A673 (cell line): ENCODE measurements around the gene SIT1. TPM values are rescaled to one million over a fixed set of nuclear protein-coding genes. Genes with fewer than 3 reads are reported as not detected.
"Not testable (repeated sequence)": the region's sequence is repeated elsewhere in the genome, so short reads cannot be mapped to it uniquely, and the experiment has no call there.

Experiments
- BruUV-seq: library from RNA; stranded (reverse); fragments of 400-500 nt; replicated peaks from 2 replicates; lab custom pipeline; 2021; lab: Mats Ljungman, UMichigan
- CTCF ChIA-PET: fragments of 300-600 bp; sonication (Branson Sonifier 250); formaldehyde crosslinking; loops from one replicate; lab custom pipeline; 2022; ENCODE audit warnings: antibody characterized with exemption; lab: Charles Lee
- POLR2A ChIA-PET: fragments of 300-600 bp; sonication (Branson Sonifier 250); formaldehyde crosslinking; loops from one replicate; lab custom pipeline; 2022; ENCODE audit warnings: antibody characterized with exemption; ENCODE audit not compliant: low non-redundant PET; lab: Charles Lee
- DNase-seq: peaks from one replicate; pipeline ENCODE4 v3.0.0-alpha.2; 2015; ENCODE audit warnings: low spot score
- H3K27ac ChIP-seq: fragments of 200-600 bp; sonication (generic); 2 replicates; pipeline ENCODE4 v1.5.1; 2016; ENCODE audit warnings: mixed run types, low read depth, mild to moderate bottlenecking, mixed read lengths, antibody characterized with exemption, low read length; ENCODE audit not compliant: poor library complexity, severe bottlenecking
- H3K27me3 ChIP-seq: fragments of 200-600 bp; sonication (generic); replicated peaks from 2 replicates; pipeline ENCODE4 v1.6.1; 2017; ENCODE audit warnings: mixed run types, low read depth, mild to moderate bottlenecking, mixed read lengths, antibody characterized with exemption, low read length; ENCODE audit not compliant: insufficient read depth, poor library complexity
- H3K36me3 ChIP-seq: fragments of 200-600 bp; sonication (generic); 2 replicates; pipeline ENCODE4 v1.6.1; 2016; ENCODE audit warnings: mixed run types, mild to moderate bottlenecking, mixed read lengths, antibody characterized with exemption, low read length; ENCODE audit not compliant: insufficient read depth, poor library complexity, severe bottlenecking
- H3K4me1 ChIP-seq: fragments of 200-600 bp; sonication (generic); 2 replicates; pipeline ENCODE4 v1.6.1; 2017; ENCODE audit warnings: mixed run types, mild to moderate bottlenecking, mixed read lengths, antibody characterized with exemption, low read length; ENCODE audit not compliant: insufficient read depth, poor library complexity, severe bottlenecking
- H3K4me3 ChIP-seq: fragments of 200-600 bp; sonication (generic); 2 replicates; pipeline ENCODE4 v1.5.1; 2016; ENCODE audit warnings: low read depth, mixed run types, mild to moderate bottlenecking, mixed read lengths, low read length; ENCODE audit not compliant: poor library complexity, severe bottlenecking
- H3K9me3 ChIP-seq: fragments of 200-600 bp; sonication (generic); 2 replicates; pipeline ENCODE4 v1.6.1; 2016; ENCODE audit warnings: mixed run types, low read depth, mild to moderate bottlenecking, mixed read lengths, antibody characterized with exemption, low read length; ENCODE audit not compliant: poor library complexity, severe bottlenecking
- CTCF ChIP-seq: fragments of 300-800, 200-600 bp; sonication (generic); conservative IDR thresholded peaks from 2 replicates; pipeline ENCODE4 v1.5.1; 2017; ENCODE audit warnings: low read depth, mild to moderate bottlenecking, antibody characterized with exemption, low read length, moderate library complexity, mixed read lengths
- EZH2 ChIP-seq: fragments of 200-600 bp; sonication (generic); IDR thresholded peaks from 2 replicates; pipeline ENCODE4 v1.6.1; 2017; ENCODE audit warnings: borderline replicate concordance, low read depth, mild to moderate bottlenecking, mixed read lengths, antibody characterized with exemption, low read length; ENCODE audit not compliant: poor library complexity, severe bottlenecking
- intact Hi-C: fragments of 100-400 bp; cut with micrococcal nuclease; formaldehyde crosslinking; loops from one replicate; pipeline ENCODE4 v1.10.0; 2022; ENCODE audit not compliant: unreplicated experiment
- total RNA-seq: library from RNA; stranded (reverse); gene quantifications from 2 replicates; pipeline ENCODE4 v1.2.3, GENCODE V29; 2021

The SIT1 gene
- total RNA-seq, 1 experiment from 2014 or later = not detected

GRCh38 chr9:35616681-35617459, 33.9 kb downstream of the SIT1 start:
- TF ChIP-seq CTCF (no peak), EZH2 (no peak)
- Histone ChIP-seq H3K4me3 (peak overlapping the region; percentile 33), H3K36me3 (no peaks in the 10 kb centered on the region), H3K9me3 (no peaks in the 10 kb centered on the region), H3K4me1 (no peaks in the 10 kb centered on the region), H3K27ac (no peak overlapping the region), H3K27me3 (peaks cover 26% of the 10 kb centered on the region)
- POLR2A ChIA-PET = no interaction called here
- BruUV-seq = no TSS peak
- DNase-seq = no peak
- CTCF ChIA-PET = no interaction called here
- intact Hi-C loops = no loop called here

- no peak overlapping the region for H3K4me3 ChIP-seq
- no peak overlapping the region for H3K27ac ChIP-seq
- peaks cover 26% of the 10 kb centered on the region for H3K27me3 ChIP-seq
- ChIA-PET POLR2A (no interaction called here), CTCF (interaction anchor here (0.8 kb wide), 1 partner anchor 12 kb away, joined by 3 read pairs; no protein-coding TSS in a partner anchor)
- no peak for DNase-seq
- H3K9me3 ChIP-seq = no peaks in the 10 kb centered on the region
- H3K4me1 ChIP-seq = no peaks in the 10 kb centered on the region
- no peaks in the 10 kb centered on the region for H3K36me3 ChIP-seq
- intact Hi-C loops = no loop called here
- TF ChIP-seq EZH2 (no peak), CTCF (no peak)
- BruUV-seq = no TSS peak
Measured at GRCh38 chr9:35615981-35616680, 34.6 kb downstream of the SIT1 start.

- Histone ChIP-seq H3K36me3 (peaks cover 11% of the 10 kb centered on the region), H3K27me3 (peaks cover 25% of the 10 kb centered on the region), H3K4me3 (no peak overlapping the region), H3K4me1 (no peaks in the 10 kb centered on the region), H3K27ac (no peak overlapping the region), H3K9me3 (no peaks in the 10 kb centered on the region)
- CTCF ChIA-PET = no interaction called here
- POLR2A ChIA-PET = interaction anchor here (0.6 kb wide), 1 partner anchor 81 kb away, joined by 18 read pairs; no protein-coding TSS in a partner anchor
- TF ChIP-seq EZH2 (no peak), CTCF (no peak)
- BruUV-seq = no TSS peak
- intact Hi-C loops = no loop called here
- DNase-seq = no peak
Measured at GRCh38 chr9:35612843-35613242, 37.9 kb downstream of the SIT1 start.

GRCh38 chr9:35612066-35612465, 38.7 kb downstream of the SIT1 start:
- Histone ChIP-seq H3K27me3 (peaks cover 18% of the 10 kb centered on the region), H3K36me3 (peaks cover 11% of the 10 kb centered on the region)
- H3K4me1 ChIP-seq, intact Hi-C loops, BruUV-seq, H3K9me3 ChIP-seq, POLR2A ChIA-PET, DNase-seq, CTCF ChIA-PET, H3K27ac ChIP-seq, H3K4me3 ChIP-seq: not testable (repeated sequence)
